GM12891 (cell line): ENCODE results near the gene RBM28.

Source experiments
- DNase-seq: peaks from one replicate; pipeline ENCODE4 v3.0.0; 2011; ENCODE audit warnings: low spot score; ENCODE audit not compliant: insufficient read length
- FAIRE-seq: peaks from 2 replicates; lab custom pipeline; 2011; peaks lifted over from hg19 to GRCh38; lab: Jason Lieb, UNC
- PAX5 ChIP-seq: IDR thresholded peaks from 2 replicates; pipeline ENCODE4 v1.6.1; 2011; ENCODE audit warnings: low read length, moderate library complexity, mild to moderate bottlenecking; ENCODE audit not compliant: insufficient read depth, severe bottlenecking
- POLR2A ChIP-seq: IDR thresholded peaks from 2 replicates; pipeline ENCODE4 v1.6.1; 2011; ENCODE audit warnings: low read depth, low read length, control low read depth
- POLR2AphosphoS5 ChIP-seq: IDR thresholded peaks from 2 replicates; pipeline ENCODE4 v1.6.1; 2011; ENCODE audit warnings: low read depth, low read length, control low read depth
- POU2F2 ChIP-seq: IDR thresholded peaks from 2 replicates; pipeline ENCODE4 v1.6.1; 2011; ENCODE audit warnings: low read depth, mild to moderate bottlenecking, control low read depth, low read length, moderate library complexity
- SPI1 ChIP-seq: IDR thresholded peaks from 2 replicates; pipeline ENCODE4 v1.6.1; 2011; ENCODE audit warnings: low read depth, low read length, control low read depth
- TAF1 ChIP-seq: IDR thresholded peaks from 2 replicates; pipeline ENCODE4 v1.6.1; 2011; ENCODE audit warnings: low read depth, low read length, control low read depth

The RBM28 gene

GRCh38 chr7:128352153-128352537 is 8.4 kb upstream of the RBM28 start:
- FAIRE-seq (no peak), DNase-seq (no peak)
- no peak for TF ChIP-seq POLR2A
- no peak for TF ChIP-seq POU2F2
- TF ChIP-seq PAX5: no peak
- TF ChIP-seq POLR2AphosphoS5: no peak
- TF ChIP-seq TAF1: no peak
- no peak for TF ChIP-seq SPI1

GRCh38 chr7:128351296-128352152 is 7.8 kb upstream of the RBM28 start:
- DNase-seq (no peak), FAIRE-seq (no peak)
- TF ChIP-seq POLR2A: no peak
- TF ChIP-seq POU2F2: no peak
- TF ChIP-seq POLR2AphosphoS5: no peak
- TF ChIP-seq SPI1: no peak
- TF ChIP-seq TAF1: no peak
- TF ChIP-seq PAX5: no peak

DNA sequence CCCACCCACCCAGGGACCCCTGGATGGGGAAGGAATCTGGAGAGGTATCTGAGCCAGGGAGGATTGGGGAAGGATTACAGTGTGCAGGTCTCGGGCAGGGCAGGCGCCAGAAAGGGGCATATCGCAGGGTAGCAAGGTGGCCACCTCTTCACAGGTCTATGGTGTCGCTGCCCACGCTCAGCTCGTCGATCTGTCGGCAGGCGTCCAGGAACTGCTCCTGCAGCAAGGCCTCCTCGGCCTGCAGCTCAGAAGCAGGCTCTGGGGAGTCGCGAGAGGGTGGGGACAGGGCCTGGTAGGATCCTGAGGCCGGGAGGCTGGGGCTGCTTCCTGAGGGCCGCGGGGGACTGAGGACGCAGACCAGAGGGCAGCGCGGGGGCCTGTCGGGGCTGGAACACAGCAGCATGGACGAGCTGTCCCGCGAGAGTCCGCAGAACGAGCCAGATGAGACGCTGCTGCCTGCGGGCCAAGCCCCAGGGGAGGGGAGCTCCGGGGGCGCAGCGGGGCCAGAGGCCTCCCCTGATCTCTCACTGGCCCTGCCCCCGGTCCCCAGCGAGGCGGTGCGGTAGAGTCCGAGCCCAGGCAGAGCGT is 7.1 kb upstream of the RBM28 start:
- FAIRE-seq (no peak), DNase-seq (no peak)
- TF ChIP-seq TAF1 (no peak), POLR2A (no peak), POU2F2 (no peak), POLR2AphosphoS5 (no peak), SPI1 (no peak), PAX5 (no peak)

DNA sequence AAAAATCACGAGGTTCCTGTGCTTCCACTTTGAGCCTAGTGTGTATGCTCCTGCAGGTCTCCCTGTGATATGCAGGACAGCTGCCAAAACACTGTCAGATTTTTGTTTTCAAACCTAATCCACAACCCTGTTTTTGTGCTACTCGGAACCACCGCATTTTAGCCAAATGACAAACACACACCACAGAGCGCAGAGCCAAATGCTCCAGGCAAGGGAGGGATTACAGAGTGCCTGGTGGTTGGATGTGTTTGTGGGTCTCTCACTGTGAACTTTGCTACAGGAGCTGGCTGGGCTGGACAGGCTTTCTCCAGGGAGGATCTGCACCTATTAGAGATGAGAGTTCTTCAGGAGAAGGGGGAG is 5.7 kb upstream of the RBM28 start:
- FAIRE-seq: no peak

GRCh38 chr7:128347647-128348097 is 4.0 kb upstream of the RBM28 start:
- no peak for FAIRE-seq
- DNase-seq: no peak
- TF ChIP-seq POLR2AphosphoS5: no peak
- TF ChIP-seq SPI1: no peak
- TF ChIP-seq TAF1: no peak
- TF ChIP-seq POLR2A: no peak
- TF ChIP-seq POU2F2: no peak
- no peak for TF ChIP-seq PAX5

More for the DNA sequence above, 5.7 kb upstream of the RBM28 start:
- no peak for DNase-seq
- TF ChIP-seq POLR2A (no peak), SPI1 (no peak), TAF1 (no peak)

- no peak for TF ChIP-seq PAX5
- no peak for TF ChIP-seq TAF1
- TF ChIP-seq SPI1: no peak
- no peak for TF ChIP-seq POLR2A
- no peak for TF ChIP-seq POU2F2
- TF ChIP-seq POLR2AphosphoS5: no peak
- DNase-seq (no peak), FAIRE-seq (no peak)
Measured at GRCh38 chr7:128344431-128344774, 695 bp upstream of the RBM28 start.

- FAIRE-seq (no peak), DNase-seq (no peak)
- TF ChIP-seq POU2F2: no peak
- TF ChIP-seq POLR2AphosphoS5: no peak
- TF ChIP-seq TAF1: no peak
- TF ChIP-seq SPI1: no peak
- TF ChIP-seq POLR2A: no peak
- TF ChIP-seq PAX5: no peak
Measured at GRCh38 chr7:128341733-128342132, 2.0 kb downstream of the RBM28 start.

DNA sequence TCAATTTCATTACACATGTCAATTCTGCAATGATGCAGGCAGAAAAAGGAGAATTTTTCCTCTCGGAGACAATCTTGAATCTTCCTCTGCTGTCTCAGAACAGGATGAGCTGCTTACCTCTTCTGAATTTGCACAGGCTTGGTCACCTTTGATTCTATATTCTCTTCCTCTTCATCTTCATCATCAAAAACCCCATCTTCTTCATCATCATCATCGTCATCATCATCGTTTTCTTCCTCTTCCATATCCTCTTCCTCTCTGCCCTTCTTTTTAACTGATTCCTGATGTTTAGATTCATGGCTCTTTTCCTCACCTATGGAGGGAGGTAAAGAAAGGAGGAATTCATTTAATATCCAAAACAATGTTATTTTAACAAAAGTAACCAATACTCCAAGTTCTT is 8.0 kb downstream of the RBM28 start:
- no peak for TF ChIP-seq TAF1
- TF ChIP-seq SPI1: no peak
- TF ChIP-seq POU2F2: no peak
- no peak for TF ChIP-seq POLR2A
- no peak for TF ChIP-seq PAX5
- TF ChIP-seq POLR2AphosphoS5: no peak
- DNase-seq (no peak), FAIRE-seq (no peak)

DNA sequence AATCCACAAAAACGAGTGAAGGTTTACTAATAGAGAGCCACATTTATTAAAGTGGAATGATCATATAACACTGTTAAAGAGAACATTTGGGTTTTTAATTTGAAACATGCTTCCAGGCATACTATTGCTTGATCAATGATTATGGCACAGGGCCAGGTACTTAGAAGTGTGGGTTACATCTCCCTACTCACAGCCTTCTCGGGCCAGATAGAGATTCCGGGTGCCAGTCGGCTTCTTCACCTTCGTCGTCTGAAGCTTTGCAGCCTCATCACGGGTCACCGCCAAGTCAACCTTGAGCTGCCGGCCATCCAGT is 19.4 kb downstream of the RBM28 start:
- FAIRE-seq (no peak), DNase-seq (no peak)
- TF ChIP-seq POU2F2 (no peak), POLR2A (no peak), TAF1 (no peak), PAX5 (no peak), POLR2AphosphoS5 (no peak), SPI1 (no peak)
